Stimulated activated CD8-positive, alpha-beta memory T cell treated with anti-CD3 and anti-CD28 coated beads, Interleukin-7, amount 100 ng/mL, for 48 hours (primary cell): ENCODE data around the gene VAMP7.
"Not testable (repeated sequence)": the region's sequence is repeated elsewhere in the genome, so short reads cannot be mapped to it uniquely, and the experiment has no call there.

Experiments used
- DNase-seq, 2 donors: peaks; one replicate each; pipeline ENCODE4 v3.0.0-alpha.2; 2020; ENCODE audit warnings: low read depth in 1 of 2; ENCODE audit errors: extremely low read depth in 1 of 2

Gene VAMP7, protein sequence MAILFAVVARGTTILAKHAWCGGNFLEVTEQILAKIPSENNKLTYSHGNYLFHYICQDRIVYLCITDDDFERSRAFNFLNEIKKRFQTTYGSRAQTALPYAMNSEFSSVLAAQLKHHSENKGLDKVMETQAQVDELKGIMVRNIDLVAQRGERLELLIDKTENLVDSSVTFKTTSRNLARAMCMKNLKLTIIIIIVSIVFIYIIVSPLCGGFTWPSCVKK

DNA sequence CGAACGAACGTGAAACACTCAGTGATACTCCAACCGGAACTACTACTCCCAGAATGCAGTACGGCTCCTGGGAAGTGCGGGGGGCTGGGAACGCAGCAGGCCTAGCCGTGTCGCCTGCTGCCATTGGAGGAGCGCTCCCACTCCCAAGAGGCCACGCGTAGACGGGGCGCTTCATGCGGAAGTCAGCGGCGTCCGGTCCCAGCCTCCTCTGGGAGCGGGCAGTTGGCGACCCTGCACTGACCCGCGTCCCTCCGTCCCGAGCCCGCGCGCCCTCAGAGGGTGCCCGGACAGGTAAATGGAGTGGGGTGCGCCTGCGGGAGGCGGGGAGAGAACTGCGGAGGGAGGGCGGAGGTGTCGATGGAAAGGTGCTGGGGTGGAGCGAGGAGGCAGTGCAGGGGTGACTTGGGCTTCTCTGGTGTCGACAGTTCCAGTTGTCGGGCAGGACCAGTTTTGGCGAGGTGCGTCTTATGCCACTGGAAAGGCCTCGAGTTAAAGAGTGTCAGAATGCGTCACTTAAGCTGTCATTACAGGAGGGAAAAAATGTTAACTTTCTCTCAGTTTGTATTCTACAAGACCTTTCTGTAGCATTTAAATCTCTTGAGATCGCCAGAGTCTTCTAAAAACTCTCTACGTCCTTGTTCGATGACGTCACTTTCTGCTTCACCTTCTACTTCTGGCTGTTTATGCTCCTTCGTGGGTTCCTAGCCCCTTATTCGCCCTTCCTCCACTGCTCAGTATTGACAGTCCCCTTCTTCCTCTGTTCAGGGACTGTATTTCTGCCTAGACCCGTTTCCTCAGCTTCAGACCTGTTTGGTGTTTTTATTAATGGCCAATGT is at the start of gene VAMP7:
Gene VAMP7, plus strand, starts transcription at position 188 of the 836 bp plus-strand sequence. CDS start 8,122 bp downstream, outside the sequence.
- DNase-seq = peak; percentile 55 to 77

DNA sequence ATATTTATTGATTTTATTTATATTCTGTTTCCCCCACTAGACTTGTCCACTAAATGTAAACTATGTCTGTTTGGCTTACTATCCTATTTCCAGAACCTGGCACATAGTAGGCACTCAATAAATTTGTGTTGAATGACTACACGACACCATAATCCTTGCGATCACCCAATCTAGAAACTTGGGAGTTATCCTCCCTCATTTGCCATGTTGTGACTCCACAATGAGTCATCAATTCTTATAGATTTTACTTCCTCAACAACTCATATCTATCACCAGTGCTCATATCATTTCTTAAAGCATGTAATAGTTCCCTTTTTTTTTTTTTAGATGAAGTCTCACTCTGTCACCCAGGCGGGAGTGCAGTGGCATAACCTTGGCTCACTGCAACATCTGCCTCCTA is 39.9 kb upstream of the VAMP7 start:
- no peak for DNase-seq

DNA sequence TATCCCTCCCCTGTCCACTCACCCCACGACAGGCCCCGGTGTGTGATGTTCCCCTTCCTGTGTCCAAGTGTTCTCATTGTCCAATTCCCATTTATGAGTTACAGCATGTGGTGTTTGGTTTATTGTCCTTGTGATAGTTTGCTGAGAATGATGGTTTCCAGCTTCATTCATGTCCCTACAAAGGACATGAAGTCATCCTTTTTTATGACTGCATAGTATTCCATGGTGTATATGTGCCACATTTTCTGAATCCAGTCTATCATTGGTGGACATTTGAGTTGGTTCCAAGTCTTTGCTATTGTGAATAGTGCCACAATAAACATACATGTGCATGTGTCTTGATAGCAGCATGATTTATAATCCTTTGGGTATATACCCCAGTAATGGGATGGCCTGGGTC is 29.4 kb upstream of the VAMP7 start:
- DNase-seq = not testable (repeated sequence)

DNA sequence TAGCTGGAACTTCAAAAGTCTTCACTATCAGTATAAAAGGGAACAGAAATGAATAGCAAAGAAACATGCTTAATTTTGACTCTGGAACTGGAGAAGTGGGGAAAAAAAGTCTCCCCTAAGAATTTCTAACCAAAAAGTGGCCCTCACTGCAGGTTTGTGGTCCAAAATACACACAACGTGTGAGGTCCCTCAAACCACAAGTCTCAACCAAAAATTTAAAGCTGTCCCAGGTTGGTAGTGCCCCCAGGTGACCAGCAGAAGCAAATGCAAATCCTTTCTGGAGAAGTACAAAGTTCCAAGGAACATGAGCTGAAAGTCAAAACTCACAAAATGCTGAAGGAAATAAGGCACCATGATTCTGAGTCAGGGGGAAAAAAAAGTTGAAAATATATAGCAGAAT is 23.6 kb upstream of the VAMP7 start:
- no peak for DNase-seq

DNA sequence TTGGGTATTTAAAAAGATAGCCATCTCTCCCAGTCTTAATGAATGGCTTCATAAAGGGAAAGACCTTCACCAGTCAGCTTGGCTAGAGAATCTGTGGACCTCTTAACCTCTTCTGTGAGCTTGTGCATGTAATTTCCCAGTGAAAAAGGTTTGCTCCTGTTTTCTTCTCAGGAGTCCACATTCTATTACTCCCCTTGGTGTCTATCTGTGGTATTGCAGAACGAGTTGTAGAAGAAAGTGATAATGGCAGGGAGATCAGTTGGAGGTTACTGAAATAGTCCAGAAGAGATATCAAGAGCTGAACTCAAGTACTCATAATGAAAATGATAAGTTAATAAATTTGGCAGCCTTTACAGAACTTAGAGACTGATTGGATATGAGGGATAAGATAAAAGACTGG is 16.5 kb upstream of the VAMP7 start:
- DNase-seq = no peak

DNA sequence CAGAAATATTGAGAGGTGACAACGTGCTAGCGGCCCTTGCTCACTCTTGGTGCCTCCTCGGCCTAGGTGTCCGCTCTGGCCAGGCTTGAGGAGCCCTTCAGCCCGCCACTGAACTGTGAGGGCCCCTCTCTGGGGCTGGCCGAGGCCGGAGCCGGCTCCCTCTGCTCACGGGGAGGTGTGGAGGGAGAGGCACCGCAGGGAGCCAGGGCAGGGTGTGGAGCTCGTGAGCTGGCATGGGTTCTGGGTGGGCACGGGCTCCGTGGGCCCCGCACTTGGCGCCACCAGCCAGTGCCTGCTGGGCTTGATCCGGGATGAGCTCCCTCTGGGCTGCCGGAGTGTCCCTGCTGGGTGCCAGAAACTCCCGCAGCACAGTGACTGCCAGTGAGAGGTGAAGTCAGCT is 16.0 kb upstream of the VAMP7 start:
- no peak for DNase-seq

DNA sequence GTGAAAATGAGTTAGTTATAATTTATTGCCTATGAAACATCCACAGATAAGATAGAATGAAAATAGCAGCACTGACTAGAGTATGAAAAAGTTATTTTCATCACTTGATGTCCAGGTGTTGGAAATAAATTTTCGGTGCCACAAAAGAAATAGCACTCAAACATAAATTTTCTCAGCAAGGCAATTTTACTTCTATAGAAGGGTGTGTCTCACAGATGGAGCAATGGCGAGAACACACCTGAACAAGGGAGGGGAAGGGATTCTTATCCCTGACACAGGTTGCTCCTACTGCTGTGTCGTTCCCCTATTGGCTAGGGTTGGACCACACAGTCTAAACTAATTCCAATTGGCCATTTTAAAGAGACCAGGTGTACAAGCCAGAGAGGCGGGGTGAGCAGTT is 13.3 kb upstream of the VAMP7 start:
- no peak for DNase-seq

DNA sequence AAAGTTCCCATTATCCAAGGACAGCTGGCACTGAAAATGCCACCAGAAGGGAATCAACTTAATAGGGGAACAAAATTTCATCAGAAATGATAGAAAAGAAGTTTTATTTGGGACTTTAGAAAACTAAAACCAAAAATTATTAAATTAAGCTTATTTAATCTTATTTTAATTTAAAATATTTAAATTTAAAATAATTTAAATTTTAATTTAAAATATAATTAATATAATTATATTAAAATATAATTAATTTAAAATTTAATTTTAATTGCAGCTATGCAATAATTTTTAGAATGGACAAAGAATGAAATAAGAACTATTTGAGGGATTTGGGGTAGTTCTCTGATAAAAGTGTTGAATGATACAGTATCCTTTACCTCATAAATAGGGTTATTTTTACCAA is 10.2 kb upstream of the VAMP7 start:
- no peak for DNase-seq

DNA sequence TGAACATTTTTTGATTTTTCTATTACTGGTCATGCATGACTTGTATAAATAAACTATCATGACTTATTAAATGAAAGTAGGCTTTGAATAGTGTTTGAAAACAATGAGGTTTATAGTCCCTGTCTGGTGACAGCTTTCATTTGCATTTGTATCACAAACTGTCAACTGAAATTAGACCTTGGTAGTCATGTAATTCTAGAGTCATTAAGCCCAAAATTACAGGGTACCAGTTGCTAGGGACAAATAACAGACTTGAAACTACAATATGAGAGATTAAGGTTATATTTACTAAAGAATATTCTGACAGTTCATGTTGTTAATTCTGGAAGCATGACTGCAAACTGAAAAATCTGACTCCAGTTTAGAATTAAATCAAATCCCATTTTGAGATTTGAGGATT is 9.2 kb upstream of the VAMP7 start:
- DNase-seq = no peak

DNA sequence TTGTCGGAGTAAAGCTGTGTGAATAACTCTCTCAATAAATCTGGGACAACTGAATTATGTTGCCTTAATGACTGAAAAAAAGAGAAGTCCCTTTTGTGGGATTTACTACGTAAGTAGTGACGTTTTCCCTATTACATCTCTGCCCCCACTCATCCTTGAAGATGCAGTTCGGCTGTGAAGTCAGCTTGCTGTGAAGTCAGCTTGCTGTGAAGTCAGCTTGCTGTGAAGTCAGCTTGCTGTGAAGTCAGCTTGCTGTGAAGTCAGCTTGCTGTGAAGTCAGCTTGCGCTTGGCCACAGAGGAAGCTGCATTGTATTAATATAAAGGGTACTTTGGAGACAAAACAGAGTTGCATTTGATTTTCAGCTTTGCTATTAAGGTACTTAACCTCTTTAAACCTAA is 8.0 kb upstream of the VAMP7 start:
- DNase-seq = no peak

DNA sequence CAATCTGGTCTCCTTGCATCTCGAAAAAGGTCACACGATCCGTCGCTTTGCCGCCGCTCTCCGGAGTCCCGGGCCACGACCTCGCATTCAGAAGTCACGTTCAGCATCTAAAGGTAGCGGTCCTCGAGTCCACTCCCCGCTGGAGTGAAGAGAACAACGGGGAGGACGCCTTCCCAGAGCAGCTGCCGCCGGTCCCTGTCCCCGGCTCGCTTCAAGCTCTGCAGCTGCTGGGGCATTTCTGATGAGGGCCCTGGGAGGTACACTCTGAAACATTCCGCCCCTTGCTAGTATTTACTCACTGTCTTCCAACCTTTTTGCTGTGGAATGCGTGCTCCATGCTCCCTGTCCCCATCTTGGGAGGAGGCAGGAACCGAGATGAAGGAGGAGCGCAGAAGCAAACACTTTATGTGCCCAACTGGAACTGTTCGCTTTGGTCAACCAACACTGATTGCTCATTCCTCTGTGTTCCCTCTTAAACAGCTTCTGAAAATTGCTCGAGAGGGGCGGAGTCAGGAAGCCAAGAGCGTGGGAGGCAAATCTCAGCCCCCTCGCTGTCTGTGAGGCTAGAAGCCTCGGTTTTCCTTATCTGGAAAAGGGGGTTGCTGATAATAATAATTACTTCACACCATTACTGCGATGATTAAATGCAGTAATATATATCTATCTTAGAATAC is 6.4 kb upstream of the VAMP7 start:
- no peak for DNase-seq

DNA sequence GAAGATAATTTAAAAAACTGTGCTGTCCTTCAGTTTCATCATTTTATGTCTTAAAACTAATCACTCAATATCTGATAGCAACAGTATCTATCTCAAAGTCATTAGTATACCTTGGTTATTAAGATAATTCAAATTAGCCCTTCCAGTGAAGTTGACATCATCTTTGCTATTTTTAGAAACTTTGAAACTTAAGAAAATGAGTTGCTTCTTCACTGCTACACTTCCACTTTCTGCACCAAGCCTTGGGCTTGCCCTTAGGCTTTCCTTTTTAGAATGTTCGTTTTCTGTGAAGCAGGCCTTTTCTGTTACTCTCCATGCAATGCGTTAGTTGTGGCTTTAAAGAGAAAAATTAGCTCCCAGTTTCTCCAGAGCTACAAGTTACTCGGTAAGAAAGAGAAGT is 4.4 kb upstream of the VAMP7 start:
- no peak for DNase-seq

DNA sequence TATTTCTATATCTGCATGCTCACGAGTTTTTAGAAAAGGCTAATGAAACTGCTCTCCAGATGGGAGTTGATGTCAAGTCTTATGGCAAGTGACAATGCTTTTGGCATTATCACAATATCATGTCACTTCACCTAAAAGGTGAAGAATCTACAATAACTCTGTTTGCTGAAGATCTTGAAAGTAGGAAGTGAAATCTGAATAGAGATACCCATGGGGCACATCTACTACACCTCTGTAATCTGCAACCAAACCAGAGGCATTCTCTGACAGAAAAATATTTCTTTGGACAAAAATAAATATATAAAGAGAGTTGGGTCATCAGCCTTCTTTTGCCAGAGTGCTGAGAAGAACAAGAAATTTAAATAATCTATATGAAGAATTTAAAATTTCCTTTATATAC is 3.9 kb upstream of the VAMP7 start:
- DNase-seq = no peak

DNA sequence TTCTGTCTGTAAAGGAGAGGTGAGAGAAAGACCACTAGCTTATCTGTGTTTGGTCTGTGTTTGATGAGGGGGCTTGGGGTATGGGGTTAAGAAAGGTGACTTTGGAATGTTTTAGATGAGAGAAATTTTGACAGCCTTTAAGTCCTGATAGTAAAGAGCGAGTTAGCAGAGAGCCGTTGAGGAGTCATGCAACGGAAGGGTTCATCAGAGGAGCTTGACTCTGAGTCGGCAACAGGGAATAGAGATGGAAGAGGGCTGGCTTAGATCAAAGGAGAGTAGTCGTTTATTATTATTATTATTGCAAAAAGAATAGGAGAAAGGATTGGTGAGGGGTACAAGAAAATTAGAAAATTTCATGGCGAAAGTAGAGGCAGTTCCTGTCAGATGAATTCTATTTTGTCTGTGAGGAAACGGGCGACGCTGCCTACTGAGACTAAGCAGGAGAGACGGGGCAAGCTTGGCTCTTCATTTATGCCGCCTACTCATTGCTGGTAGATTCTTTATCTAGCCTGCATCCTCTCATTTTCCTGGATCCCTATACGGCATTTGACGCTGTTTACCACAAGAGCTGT is 473 bp upstream of the VAMP7 start:
- no peak for DNase-seq

DNA sequence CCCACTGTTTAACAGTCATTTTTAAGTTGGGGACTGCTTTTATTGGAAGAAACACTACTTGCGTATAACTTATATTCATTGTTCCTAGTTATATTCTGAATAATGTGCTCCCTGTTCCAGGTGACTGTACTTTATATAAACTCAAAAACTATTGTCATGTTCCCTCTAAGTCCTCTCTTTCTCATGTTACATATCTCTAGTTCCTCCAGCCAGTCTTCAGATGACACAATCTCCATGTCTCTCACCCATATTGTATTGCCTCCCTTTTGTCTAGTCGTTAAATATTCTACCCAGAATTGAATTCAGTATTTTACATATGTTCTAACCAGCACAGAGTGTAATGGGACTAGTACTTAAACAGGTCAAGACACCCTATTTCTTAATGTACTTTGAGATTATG is 5.3 kb downstream of the VAMP7 start:
- DNase-seq = no peak

DNA sequence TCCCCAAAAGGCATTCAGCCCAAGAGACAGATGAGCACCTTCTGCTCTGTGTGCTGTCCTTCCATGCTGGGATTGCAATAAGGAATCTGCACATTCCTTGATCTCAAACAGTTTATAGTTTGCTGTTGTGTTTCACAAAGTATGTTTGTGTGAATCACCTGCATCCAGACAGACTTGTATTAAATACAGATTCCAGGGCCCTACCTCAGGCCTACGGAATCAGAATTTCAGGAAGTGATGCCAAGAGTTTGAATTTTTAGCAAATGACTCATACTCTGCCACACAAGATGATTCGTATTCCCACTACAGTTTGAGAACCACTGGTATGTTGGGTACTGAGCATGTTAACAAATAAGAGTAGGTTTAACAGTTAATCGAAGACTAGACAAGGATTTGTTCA is 7.0 kb downstream of the VAMP7 start:
- DNase-seq = no peak

DNA sequence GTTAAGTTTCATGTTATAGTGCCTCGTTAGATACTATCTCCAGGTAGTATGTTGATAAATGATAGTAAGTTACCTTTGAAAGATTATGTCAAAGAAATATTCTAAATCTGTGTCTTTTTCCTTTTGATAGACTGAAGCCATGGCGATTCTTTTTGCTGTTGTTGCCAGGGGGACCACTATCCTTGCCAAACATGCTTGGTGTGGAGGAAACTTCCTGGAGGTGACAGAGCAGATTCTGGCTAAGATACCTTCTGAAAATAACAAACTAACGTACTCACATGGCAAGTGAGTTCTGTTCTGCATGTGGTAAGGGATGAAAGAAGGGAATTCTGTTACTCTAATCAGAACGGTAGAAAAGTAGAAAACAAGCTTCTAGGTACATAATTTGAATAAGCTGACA is 8.2 kb downstream of the VAMP7 start:
- DNase-seq = no peak

DNA sequence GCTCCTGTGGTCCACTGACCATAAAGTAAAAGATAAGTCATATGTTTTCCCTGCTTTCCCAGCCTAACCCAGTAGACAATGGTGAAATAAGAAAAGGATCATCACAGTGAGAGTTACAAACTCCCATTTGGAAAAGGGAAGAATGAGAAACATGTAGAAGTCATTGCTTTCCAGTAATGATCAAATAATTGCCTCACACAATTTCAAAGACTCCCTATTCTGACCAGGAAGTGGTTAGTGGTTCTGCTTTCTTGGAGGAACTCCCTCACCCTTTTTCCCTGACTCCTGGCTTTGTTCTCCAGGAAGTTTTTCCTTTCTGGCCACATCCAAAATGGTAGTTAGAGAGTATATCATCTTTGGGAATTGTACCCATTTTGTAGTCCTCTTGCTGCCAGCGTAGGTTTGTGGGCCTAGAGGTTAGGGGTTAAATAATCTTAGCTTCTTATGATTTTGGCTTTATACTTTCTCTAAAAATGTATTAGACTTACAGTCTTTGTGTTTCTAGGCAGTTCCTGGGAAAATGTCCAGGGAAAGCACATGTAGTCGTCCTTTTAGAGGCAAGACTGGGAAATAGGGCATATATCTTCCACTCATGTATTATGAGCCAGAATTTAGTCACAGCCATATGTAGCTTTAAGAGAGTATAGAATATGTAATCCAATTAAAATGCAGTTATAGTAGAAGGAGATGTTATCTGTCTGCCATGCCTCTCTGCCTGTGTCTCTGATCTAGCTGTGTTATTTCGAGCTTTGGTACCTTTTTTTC is 10.5 kb downstream of the VAMP7 start:
- DNase-seq = no peak

DNA sequence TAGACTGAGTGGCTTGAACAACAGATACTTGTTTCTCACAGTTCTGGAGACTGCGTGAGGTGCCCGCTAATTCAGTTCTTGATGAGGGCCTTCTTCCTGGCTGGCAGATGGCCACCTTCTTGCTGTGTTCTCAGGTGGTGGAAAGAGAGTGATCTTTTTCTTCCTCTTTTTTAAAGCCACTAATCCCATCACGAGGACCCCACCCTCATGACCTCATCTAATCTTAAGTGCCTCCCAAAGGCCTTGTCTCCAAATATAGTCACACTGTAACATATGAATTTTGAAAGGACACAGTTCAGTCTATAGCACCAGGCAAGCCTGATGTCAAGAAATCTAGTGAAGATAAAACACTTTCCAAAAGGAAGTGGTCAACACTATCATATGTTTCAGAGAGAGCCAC is 12.4 kb downstream of the VAMP7 start:
- DNase-seq = no peak

DNA sequence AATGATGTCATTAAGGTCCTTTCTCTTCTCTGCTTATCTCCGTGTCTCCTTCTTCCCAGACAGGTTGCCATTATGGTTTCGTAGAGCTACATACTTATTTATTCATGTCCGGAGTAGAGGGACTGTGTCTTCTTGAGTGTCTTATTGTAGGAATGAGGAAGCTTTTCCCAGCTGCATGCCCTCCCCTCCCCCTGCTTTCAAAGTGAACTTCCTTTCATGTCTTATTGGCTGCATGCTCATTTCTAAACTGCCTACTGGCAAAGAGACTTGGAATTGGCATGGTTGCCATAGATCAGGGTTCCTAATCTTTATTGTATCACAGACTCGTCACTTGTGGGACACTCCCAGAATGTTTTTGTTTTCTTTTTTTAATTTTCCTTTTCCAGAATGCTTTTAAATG is 15.4 kb downstream of the VAMP7 start:
- no peak for DNase-seq

DNA sequence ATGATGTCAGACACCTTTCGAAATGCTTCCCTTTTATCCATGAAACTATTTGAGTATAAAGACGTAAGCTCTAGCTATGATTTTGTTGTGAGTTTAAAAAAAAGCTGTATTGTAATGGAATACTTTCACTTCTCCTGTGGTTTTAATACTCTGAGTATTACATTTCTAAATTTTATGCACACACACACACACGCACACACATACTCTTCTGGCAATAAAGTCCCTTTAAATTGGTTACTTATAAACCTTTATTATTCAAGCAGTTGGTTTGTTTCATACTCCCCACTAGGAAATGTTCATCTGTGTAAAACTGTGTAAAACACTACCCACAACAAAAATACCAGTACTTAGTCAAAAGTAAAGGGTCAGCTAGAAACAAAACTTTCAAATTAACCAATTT is 18.2 kb downstream of the VAMP7 start:
- no peak for DNase-seq
